GM12873 (cell line): ENCODE measurements around the gene METTL1.

Source experiments
- CTCF ChIP-seq: IDR thresholded peaks from 2 replicates; pipeline ENCODE4 v1.5.1; 2012; ENCODE audit warnings: low read depth, mild to moderate bottlenecking, moderate library complexity, low read length, control low read depth; ENCODE audit not compliant: insufficient read depth; ENCODE audit errors: missing control alignments

The METTL1 gene

GRCh38 chr12:57779736-57780135, 7.8 kb upstream of the METTL1 start:
- TF ChIP-seq CTCF = no peak

DNA sequence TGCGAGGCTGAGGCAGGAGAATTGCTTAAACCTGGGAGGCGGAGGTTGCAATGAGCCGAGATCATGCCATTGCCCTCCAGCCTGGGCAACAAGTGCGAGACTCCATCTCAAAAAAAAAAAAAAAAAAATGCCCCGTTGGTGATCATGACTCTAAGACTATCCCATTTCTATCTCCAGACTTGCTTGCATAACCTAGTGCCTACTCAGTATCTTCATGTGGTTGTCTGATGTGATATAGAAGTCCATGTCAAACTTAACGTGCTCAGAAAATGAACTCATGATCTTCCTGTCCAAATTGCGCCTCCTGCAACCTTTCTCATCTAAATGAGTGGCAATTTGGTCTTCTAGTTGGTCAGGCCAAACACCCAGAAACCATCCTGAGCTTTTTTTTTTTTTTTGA, 6.0 kb upstream of the METTL1 start:
- TF ChIP-seq CTCF = no peak

GRCh38 chr12:57777367-57777766, 5.5 kb upstream of the METTL1 start:
- TF ChIP-seq CTCF = no peak

- TF ChIP-seq CTCF = no peak
Observed at GRCh38 chr12:57776247-57776587, 4.3 kb upstream of the METTL1 start.

DNA sequence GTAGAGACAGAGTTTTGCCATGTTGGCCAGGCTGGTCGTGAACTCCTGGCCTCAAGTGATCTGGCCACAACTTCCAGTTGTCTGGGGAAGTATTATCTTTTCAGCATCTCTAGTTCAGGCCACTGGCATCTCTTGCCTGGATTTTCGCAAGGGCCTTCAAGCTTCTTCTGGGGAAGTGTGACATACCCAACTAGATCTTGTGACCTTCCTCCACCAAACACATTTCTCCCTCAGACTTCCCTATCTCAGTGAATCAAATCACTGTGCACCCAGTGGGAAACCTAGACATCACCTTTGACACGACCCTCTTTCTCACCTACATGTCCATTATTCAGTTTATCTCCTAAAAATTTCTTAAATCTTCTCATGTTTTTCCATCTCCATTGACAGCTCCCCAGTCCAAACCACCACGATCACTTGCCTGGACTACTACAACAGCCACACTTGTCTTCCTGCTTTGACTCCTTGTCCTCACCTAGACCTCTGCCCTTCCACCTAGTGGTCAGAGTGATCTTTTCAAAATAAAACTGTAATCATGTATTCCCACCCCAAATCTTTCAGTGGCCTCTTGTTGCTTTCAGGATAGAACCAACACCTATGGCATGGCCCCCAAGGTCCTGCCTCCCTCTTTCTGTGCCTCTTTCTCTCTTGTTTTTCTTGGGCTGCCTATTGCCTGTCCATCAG, 3.8 kb upstream of the METTL1 start:
- TF ChIP-seq CTCF = peak; percentile 32

GRCh38 chr12:57775044-57775443, 3.1 kb upstream of the METTL1 start:
- no peak for TF ChIP-seq CTCF

DNA sequence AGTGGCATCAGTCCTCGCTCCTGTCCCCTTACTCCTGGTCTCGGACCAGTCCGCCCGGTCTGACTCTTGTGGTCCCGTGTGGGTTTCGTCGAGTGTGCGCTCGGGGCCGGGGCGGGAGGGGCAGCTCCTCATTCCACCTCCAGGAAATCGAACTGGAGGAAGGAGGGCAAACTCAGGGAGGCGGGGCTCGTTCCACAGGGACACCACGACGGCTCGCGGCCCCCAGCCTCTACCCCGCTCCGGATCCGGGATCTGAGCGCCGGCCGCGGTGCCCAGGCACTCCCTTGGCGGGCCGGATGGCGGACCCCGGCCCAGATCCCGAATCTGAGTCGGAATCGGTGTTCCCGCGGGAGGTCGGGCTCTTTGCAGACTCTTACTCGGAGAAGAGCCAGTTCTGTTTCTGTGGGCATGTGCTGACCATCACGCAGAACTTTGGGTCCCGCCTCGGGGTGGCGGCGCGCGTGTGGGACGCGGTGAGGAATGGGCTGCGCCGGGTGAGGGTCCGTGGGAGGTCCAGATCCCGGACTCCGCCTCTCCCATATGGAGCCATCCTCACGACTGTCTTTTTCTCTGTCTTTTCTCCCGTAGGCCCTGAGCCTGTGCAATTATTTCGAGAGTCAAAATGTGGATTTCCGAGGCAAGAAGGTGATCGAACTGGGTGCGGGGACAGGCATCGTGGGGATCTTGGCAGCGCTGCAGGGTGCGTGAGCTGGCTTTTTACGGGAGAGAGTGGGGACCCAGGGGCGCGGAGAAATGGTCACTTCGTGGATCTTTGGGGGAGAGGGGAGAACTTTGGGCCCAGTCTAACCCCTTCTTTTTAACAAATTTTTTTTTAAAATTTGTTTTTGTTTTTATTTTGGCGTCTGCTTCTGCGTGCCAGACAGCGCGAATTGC, 771 bp upstream of the METTL1 start, which contains the start of gene EEF1AKMT3:
EEF1AKMT3 (plus strand) TSS at position 186 of the 894 bp plus-strand sequence; CDS start at position 297, 111 bp downstream.
- TF ChIP-seq CTCF = no peak
